ENCODE data around the gene TRAPPC14.

DNA sequence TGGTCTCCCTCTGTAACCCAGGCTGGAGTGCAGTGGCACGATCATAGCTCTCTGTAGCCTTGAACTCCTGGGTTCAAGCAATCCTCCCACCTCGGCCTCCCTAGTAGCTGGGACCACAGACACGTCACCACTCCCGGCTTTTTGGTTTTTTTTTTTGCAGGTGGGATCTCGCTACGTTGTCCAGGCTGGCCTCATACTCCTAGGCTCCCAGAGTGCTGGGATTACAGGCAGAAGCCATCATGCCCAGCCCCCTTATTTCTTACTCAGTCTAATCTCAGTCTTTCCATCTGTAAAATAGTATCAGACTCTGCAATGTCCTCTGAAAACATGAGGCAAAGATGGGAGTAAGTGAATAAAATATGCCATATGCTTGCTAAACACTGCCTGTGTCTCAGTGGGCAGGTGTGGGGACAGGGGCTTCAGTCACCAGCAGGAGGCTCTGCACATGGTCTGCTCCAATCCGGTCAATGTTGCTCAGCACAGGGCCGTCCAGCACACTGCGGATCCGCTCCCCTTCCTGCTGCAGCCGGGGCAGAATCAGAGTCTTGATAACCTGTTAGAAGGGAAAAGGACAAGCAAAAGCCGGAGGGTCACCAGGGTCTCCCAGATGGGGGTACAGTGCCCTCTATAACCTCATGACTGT lies 48.9 kb downstream of the TRAPPC14 start:
- TF ChIP-seq, protein P1, sequence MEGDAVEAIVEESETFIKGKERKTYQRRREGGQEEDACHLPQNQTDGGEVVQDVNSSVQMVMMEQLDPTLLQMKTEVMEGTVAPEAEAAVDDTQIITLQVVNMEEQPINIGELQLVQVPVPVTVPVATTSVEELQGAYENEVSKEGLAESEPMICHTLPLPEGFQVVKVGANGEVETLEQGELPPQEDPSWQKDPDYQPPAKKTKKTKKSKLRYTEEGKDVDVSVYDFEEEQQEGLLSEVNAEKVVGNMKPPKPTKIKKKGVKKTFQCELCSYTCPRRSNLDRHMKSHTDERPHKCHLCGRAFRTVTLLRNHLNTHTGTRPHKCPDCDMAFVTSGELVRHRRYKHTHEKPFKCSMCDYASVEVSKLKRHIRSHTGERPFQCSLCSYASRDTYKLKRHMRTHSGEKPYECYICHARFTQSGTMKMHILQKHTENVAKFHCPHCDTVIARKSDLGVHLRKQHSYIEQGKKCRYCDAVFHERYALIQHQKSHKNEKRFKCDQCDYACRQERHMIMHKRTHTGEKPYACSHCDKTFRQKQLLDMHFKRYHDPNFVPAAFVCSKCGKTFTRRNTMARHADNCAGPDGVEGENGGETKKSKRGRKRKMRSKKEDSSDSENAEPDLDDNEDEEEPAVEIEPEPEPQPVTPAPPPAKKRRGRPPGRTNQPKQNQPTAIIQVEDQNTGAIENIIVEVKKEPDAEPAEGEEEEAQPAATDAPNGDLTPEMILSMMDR (IDR thresholded peaks at IDR 0.05) = no peak
- no peak for TF ChIP-seq POLR2A (IDR thresholded peaks at IDR 0.05)
